H9 (cell line): Measurements from ENCODE around the gene DNAJB2. TPM values are rescaled to one million over a fixed set of nuclear protein-coding genes. Genes with fewer than 3 reads are reported as not detected.

ENCODE experiments used
- DNase-seq: peaks from one replicate; pipeline ENCODE4 v3.0.0-alpha.2; 2017
- H2AFZ ChIP-seq: one replicate; pipeline ENCODE4 v1.6.1; 2013; ENCODE audit warnings: mild to moderate bottlenecking, low read length, control low read depth, moderate library complexity
- H2AK5ac ChIP-seq: 2 replicates; pipeline ENCODE4 v1.6.1; 2013; ENCODE audit warnings: low read length, control low read depth, mixed read lengths; ENCODE audit not compliant: insufficient read length
- H2BK120ac ChIP-seq: one replicate; pipeline ENCODE4 v1.6.1; 2013; ENCODE audit warnings: low read depth, mild to moderate bottlenecking, low read length, control low read depth, inconsistent platforms; ENCODE audit not compliant: poor library complexity, severe bottlenecking
- H2BK12ac ChIP-seq: 2 replicates; pipeline ENCODE4 v1.6.1; 2013; ENCODE audit warnings: low read length, control low read depth, mixed read lengths, low read depth; ENCODE audit not compliant: insufficient read length
- H2BK15ac ChIP-seq: 2 replicates; pipeline ENCODE4 v1.6.1; 2013; ENCODE audit warnings: low read depth, low read length, control low read depth
- H2BK20ac ChIP-seq: one replicate; pipeline ENCODE4 v1.6.1; 2013; ENCODE audit warnings: low read depth, mild to moderate bottlenecking, low read length, control low read depth, inconsistent platforms; ENCODE audit not compliant: poor library complexity, severe bottlenecking
- H2BK5ac ChIP-seq: 2 replicates; pipeline ENCODE4 v1.6.1; 2013; ENCODE audit warnings: low read length, control low read depth, mixed read lengths; ENCODE audit not compliant: insufficient read length
- H3K14ac ChIP-seq: 2 replicates; pipeline ENCODE4 v1.6.1; 2013; ENCODE audit warnings: low read length, control low read depth; ENCODE audit not compliant: insufficient read depth
- H3K18ac ChIP-seq: 2 replicates; pipeline ENCODE4 v1.6.1; 2013; ENCODE audit warnings: low read depth, mild to moderate bottlenecking, mixed read lengths, low read length, control low read depth; ENCODE audit not compliant: insufficient read length
- H3K23ac ChIP-seq: 2 replicates; pipeline ENCODE4 v1.6.1; 2013; ENCODE audit warnings: low read length, control low read depth, mixed read lengths, low read depth; ENCODE audit not compliant: insufficient read length
- H3K23me2 ChIP-seq: 2 replicates; pipeline ENCODE4 v1.6.1; 2013; ENCODE audit warnings: low read depth, mild to moderate bottlenecking, mixed read lengths, low read length, control low read depth; ENCODE audit not compliant: insufficient read length, poor library complexity, severe bottlenecking
- H3K27ac ChIP-seq: 2 replicates; pipeline ENCODE4 v1.5.1; 2013; ENCODE audit warnings: low read length, control low read depth, mixed read lengths, low read depth; ENCODE audit not compliant: insufficient read length
- H3K27me3 ChIP-seq: 2 replicates; pipeline ENCODE4 v1.6.1; 2013; ENCODE audit warnings: low read length, control low read depth, inconsistent platforms; ENCODE audit not compliant: insufficient read depth
- H3K4ac ChIP-seq: 2 replicates; pipeline ENCODE4 v1.6.1; 2013; ENCODE audit warnings: low read depth, mild to moderate bottlenecking, control low read depth, inconsistent platforms, low read length, moderate library complexity
- H3K4me1 ChIP-seq: 2 replicates; pipeline ENCODE4 v1.6.1; 2013; ENCODE audit warnings: low read length, control low read depth, inconsistent platforms; ENCODE audit not compliant: insufficient read depth
- H3K4me2 ChIP-seq: 2 replicates; pipeline ENCODE4 v1.6.1; 2013; ENCODE audit warnings: low read length, control low read depth, mixed read lengths; ENCODE audit not compliant: insufficient read length, insufficient read depth
- H3K56ac ChIP-seq: 2 replicates; pipeline ENCODE4 v1.6.1; 2013; ENCODE audit warnings: low read depth, mild to moderate bottlenecking, mixed read lengths, low read length, control low read depth; ENCODE audit not compliant: insufficient read length
- H3K79me1 ChIP-seq: 2 replicates; pipeline ENCODE4 v1.6.1; 2013; ENCODE audit warnings: low read depth, mild to moderate bottlenecking, moderate library complexity, low read length, control low read depth, inconsistent platforms; ENCODE audit not compliant: insufficient read depth, poor library complexity, severe bottlenecking
- H3K79me2 ChIP-seq: 2 replicates; pipeline ENCODE4 v1.6.1; 2013; ENCODE audit warnings: low read length, control low read depth, inconsistent platforms; ENCODE audit not compliant: insufficient read depth
- H3K9ac ChIP-seq: 2 replicates; pipeline ENCODE4 v1.6.1; 2013; ENCODE audit warnings: low read length, control low read depth, mixed read lengths; ENCODE audit not compliant: insufficient read length; ENCODE audit errors: extremely low read depth
- H3K9me3 ChIP-seq: one replicate; pipeline ENCODE4 v1.6.1; 2013; ENCODE audit warnings: low read depth, low read length, inconsistent platforms; ENCODE audit not compliant: control insufficient read depth
- H3T11ph ChIP-seq: one replicate; pipeline ENCODE4 v1.6.1; 2013; ENCODE audit warnings: mild to moderate bottlenecking, low read length, control low read depth, inconsistent platforms
- H4K20me1 ChIP-seq: one replicate; pipeline ENCODE4 v1.6.1; 2013; ENCODE audit not compliant: control insufficient read depth, insufficient read length, insufficient read depth
- H4K5ac ChIP-seq: 2 replicates; pipeline ENCODE4 v1.6.1; 2013; ENCODE audit warnings: low read depth, mild to moderate bottlenecking, mixed read lengths, low read length, control low read depth; ENCODE audit not compliant: insufficient read length
- H4K8ac ChIP-seq: replicated peaks from 2 replicates; pipeline ENCODE4 v1.6.1; 2013; ENCODE audit warnings: low read length, control low read depth, mixed read lengths, low read depth; ENCODE audit not compliant: insufficient read length
- H4K91ac ChIP-seq: 2 replicates; pipeline ENCODE4 v1.6.1; 2013; ENCODE audit warnings: low read depth, mild to moderate bottlenecking, moderate library complexity, mixed read lengths, low read length, control low read depth; ENCODE audit not compliant: insufficient read length
- H3K27ac Mint-ChIP-seq, 3 experiments: 2 replicates in 2 of 3; 3 replicates in 1 of 3; pipeline ENCODE4 v1.8.0; 2020 to 2021; ENCODE audit warnings: mixed read lengths in 3 of 3, mild to moderate bottlenecking in 1 of 3, moderate library complexity in 1 of 3
- H3K27me3 Mint-ChIP-seq: 2 replicates; pipeline ENCODE4 v1.8.0; 2021; ENCODE audit warnings: low read depth, mild to moderate bottlenecking, moderate library complexity, mixed read lengths
- H3K36me3 Mint-ChIP-seq, 3 experiments: 2 replicates in 2 of 3; 3 replicates in 1 of 3; pipeline ENCODE4 v1.8.0; 2020 to 2021; ENCODE audit warnings: low read depth in 3 of 3, mixed read lengths in 3 of 3; ENCODE audit not compliant: insufficient read depth in 1 of 3
- H3K4me1 Mint-ChIP-seq, 2 experiments: 2 replicates each; pipeline ENCODE4 v1.8.0; 2020; ENCODE audit warnings: mixed read lengths in 2 of 2
- H3K4me3 Mint-ChIP-seq, 2 experiments: 2 replicates in 1 of 2; 3 replicates in 1 of 2; pipeline ENCODE4 v1.8.0; 2020 to 2021; ENCODE audit warnings: mild to moderate bottlenecking in 2 of 2, mixed read lengths in 2 of 2, moderate library complexity in 1 of 2
- H3K9me3 Mint-ChIP-seq, 2 experiments: 2 replicates in 1 of 2; 3 replicates in 1 of 2; pipeline ENCODE4 v1.8.0; 2020; ENCODE audit warnings: mild to moderate bottlenecking in 2 of 2, mixed read lengths in 2 of 2, moderate library complexity in 1 of 2
- WGBS: extraction: QIAGEN DNeasy Blood & Tissue Kit; methylation state at CpG from one replicate; pipeline ENCODE4 v1.1.7; 2013; ENCODE audit warnings: missing lambda C conversion rate, low lambda C conversion rate, mixed read lengths; ENCODE audit not compliant: insufficient read length; ENCODE audit errors: extremely low coverage; 5-methylcytosine and 5-hydroxymethylcytosine counted together
- total RNA-seq: library from RNA; stranded (reverse); gene quantifications from 2 replicates; pipeline ENCODE4 v1.2.1, GENCODE V29; 2021
- TF ChIP-seq, protein P1 (sequence below): fragments of 200-600 bp; sonication (generic); conservative IDR thresholded peaks from 3 replicates; pipeline ENCODE4 v1.8.0; 2021; ENCODE audit warnings: antibody characterized with exemption, mild to moderate bottlenecking

Gene DNAJB2
- total RNA-seq, 1 experiment from 2014 or later, result 34.1 TPM

DNA sequence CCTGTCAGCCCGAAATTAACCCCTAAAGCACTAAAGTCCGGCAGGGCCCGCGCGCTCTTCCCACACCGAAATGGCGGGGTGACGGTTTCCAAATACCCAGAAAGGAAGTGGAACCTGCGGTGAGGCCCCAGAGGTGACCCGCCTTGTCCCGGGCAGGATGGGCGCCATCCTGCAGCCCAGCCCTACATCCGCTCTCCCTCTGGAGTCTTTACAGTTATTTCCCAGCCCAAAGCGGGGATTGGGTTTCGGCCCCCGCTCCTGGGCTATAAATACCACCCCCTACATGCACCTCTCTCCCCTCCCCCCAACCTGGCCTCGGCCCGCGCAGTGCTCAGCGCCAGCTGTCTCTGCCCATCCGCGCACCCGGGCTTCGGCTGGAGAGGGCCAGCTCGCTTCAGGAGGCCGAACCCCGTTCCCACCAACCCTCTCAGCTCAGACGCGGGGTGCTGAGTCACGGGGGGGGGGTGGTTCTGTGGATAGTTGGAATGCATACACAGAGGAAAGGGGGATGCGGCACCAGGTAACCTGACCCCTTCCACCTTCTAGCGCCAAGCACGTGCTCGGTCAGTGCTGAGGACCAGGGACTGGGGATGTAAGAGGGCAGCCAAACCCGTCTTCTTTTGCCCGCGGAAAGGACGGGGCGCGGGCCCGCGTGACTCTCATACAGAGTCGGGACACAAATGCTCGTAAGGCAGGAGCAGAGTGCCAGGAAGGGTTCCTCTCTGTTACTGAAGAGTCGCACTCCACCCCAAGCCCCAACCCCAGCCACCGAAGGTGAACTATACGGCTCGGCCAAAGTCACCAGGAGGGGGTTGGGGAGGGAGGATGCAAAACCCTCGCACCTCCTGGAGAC, 26.0 kb upstream of the DNAJB2 start, which contains the start of gene TUBA4B:
TSS of gene TUBA4B (plus strand) at position 344 of the 853 bp plus-strand sequence. CDS start at position 509, 165 bp downstream.
- H3K27me3 Mint-ChIP-seq, result peaks cover 72% of the 10 kb centered on the region
- TF ChIP-seq, protein P1, sequence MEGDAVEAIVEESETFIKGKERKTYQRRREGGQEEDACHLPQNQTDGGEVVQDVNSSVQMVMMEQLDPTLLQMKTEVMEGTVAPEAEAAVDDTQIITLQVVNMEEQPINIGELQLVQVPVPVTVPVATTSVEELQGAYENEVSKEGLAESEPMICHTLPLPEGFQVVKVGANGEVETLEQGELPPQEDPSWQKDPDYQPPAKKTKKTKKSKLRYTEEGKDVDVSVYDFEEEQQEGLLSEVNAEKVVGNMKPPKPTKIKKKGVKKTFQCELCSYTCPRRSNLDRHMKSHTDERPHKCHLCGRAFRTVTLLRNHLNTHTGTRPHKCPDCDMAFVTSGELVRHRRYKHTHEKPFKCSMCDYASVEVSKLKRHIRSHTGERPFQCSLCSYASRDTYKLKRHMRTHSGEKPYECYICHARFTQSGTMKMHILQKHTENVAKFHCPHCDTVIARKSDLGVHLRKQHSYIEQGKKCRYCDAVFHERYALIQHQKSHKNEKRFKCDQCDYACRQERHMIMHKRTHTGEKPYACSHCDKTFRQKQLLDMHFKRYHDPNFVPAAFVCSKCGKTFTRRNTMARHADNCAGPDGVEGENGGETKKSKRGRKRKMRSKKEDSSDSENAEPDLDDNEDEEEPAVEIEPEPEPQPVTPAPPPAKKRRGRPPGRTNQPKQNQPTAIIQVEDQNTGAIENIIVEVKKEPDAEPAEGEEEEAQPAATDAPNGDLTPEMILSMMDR, result no peak

More for the DNA sequence above, 26.0 kb upstream of the DNAJB2 start, which contains the start of gene TUBA4B:
- H3K56ac ChIP-seq, result no peak within 1 kb of the TSS
- no peak within 1 kb of the TSS for H4K8ac ChIP-seq
- WGBS, result no CpG with 5 or more reads among the region's 49 CpGs
- H3K36me3 Mint-ChIP-seq, result peaks cover 9 to 23% (median 19%) of the 10 kb centered on the region in 3 experiments; a peak in 6 of 7 replicates
- peaks cover 3% of the 10 kb centered on the region; the same call in 1 of the 2 replicates for H3K4me1 ChIP-seq
- no peak within 1 kb of the TSS for H3K4ac ChIP-seq
- H3K79me2 ChIP-seq, result no peaks in the 10 kb centered on the region
- H2AK5ac ChIP-seq, result no peak within 1 kb of the TSS
- H3K9me3 Mint-ChIP-seq, result peaks cover 0 to 2% of the 10 kb centered on the region in 2 experiments; a peak in 3 of 5 replicates
- H2BK5ac ChIP-seq, result no peak within 1 kb of the TSS
- no peak within 1 kb of the TSS for H3K9ac ChIP-seq
- H3K4me1 Mint-ChIP-seq, result peaks cover 28 to 39% of the 10 kb centered on the region in 2 experiments
- H2BK20ac ChIP-seq, result no peak within 1 kb of the TSS
- H3K23me2 ChIP-seq, result peaks cover 22% of the 10 kb centered on the region
- no peak within 1 kb of the TSS for H3K27ac ChIP-seq
- H2BK12ac ChIP-seq, result no peak within 1 kb of the TSS
- 0 out of 2 replicates have a peak within 1 kb of the TSS, but pooled peaks have one; percentile 42 for H3K14ac ChIP-seq
- no peaks in the 10 kb centered on the region for H3K9me3 ChIP-seq
- H3K27ac Mint-ChIP-seq, result no peak within 1 kb of the TSS
- H4K20me1 ChIP-seq, result no peaks in the 10 kb centered on the region
- peak within 1 kb of the TSS; percentile 69 to 88 for H3K4me3 Mint-ChIP-seq
- H3K18ac ChIP-seq, result peak within 1 kb of the TSS; percentile 39
- H3K23ac ChIP-seq, result no peak within 1 kb of the TSS
- H3K4me2 ChIP-seq, result peak within 1 kb of the TSS; percentile 72
- no peak within 1 kb of the TSS for H3T11ph ChIP-seq
- H4K5ac ChIP-seq, result no peak within 1 kb of the TSS
- no peak within 1 kb of the TSS for H4K91ac ChIP-seq
- peaks cover 21% of the 10 kb centered on the region for H3K27me3 ChIP-seq
- peak; percentile 81 for DNase-seq
- H2AFZ ChIP-seq, result no peak within 1 kb of the TSS
- no peak within 1 kb of the TSS for H2BK15ac ChIP-seq
- H2BK120ac ChIP-seq, result no peak within 1 kb of the TSS
- no peaks in the 10 kb centered on the region for H3K79me1 ChIP-seq
